DOHH2 (cell line): ENCODE data around the gene MTFMT.

Source experiments
- H3F3A ChIP-seq: fragments of 200-600 bp; sonication (generic), shearing (Covaris generic); 2 replicates; pipeline ENCODE4 v1.6.0; 2016; ENCODE audit warnings: antibody characterized with exemption, mild to moderate bottlenecking; ENCODE audit not compliant: control insufficient read depth, insufficient read depth
- H3K27ac ChIP-seq: fragments of 200-600 bp; sonication (generic); 2 replicates; pipeline ENCODE4 v1.5.1; 2014; ENCODE audit warnings: low read depth, mild to moderate bottlenecking, low read length, moderate library complexity
- H3K27me3 ChIP-seq: fragments of 200-600 bp; sonication (generic); 2 replicates; pipeline ENCODE4 v1.6.1; 2014; ENCODE audit warnings: mild to moderate bottlenecking, low read length, mixed read lengths; ENCODE audit not compliant: control insufficient read depth
- H3K36me3 ChIP-seq: fragments of 200-600 bp; sonication (generic); 2 replicates; pipeline ENCODE4 v1.6.1; 2014; ENCODE audit warnings: mild to moderate bottlenecking, low read length, moderate library complexity, mixed read lengths; ENCODE audit not compliant: control insufficient read depth
- H3K4me1 ChIP-seq: fragments of 200-600 bp; sonication (generic); 2 replicates; pipeline ENCODE4 v1.6.1; 2014; ENCODE audit warnings: mild to moderate bottlenecking, low read length, mixed read lengths; ENCODE audit not compliant: control insufficient read depth
- H3K4me2 ChIP-seq: fragments of 200-600 bp; sonication (generic); 2 replicates; pipeline ENCODE4 v1.6.0; 2014; ENCODE audit warnings: mild to moderate bottlenecking, low read length, moderate library complexity
- H3K4me3 ChIP-seq: fragments of 200-600 bp; sonication (generic); 2 replicates; pipeline ENCODE4 v1.5.1; 2014; ENCODE audit warnings: mild to moderate bottlenecking, low read length, mixed read lengths
- H3K79me2 ChIP-seq: fragments of 200-600 bp; sonication (generic); 2 replicates; pipeline ENCODE4 v1.6.1; 2014; ENCODE audit warnings: mild to moderate bottlenecking, low read length, mixed read lengths; ENCODE audit not compliant: control insufficient read depth
- H3K9me2 ChIP-seq: fragments of 200-600 bp; sonication (generic); replicated peaks from 2 replicates; pipeline ENCODE4 v1.6.1; 2014; ENCODE audit warnings: mild to moderate bottlenecking, low read length, mixed read lengths; ENCODE audit not compliant: control insufficient read depth
- H3K9me3 ChIP-seq: fragments of 200-600 bp; sonication (generic); 2 replicates; pipeline ENCODE4 v1.6.1; 2014; ENCODE audit warnings: antibody characterized with exemption, low read length, mixed read lengths; ENCODE audit not compliant: control insufficient read depth, insufficient read depth
- H4K20me1 ChIP-seq: fragments of 200-600 bp; sonication (generic); 2 replicates; pipeline ENCODE4 v1.6.0; 2014; ENCODE audit warnings: low read depth, mild to moderate bottlenecking, antibody characterized with exemption, low read length, moderate library complexity; ENCODE audit not compliant: control insufficient read depth, insufficient read depth
- CTCF ChIP-seq: fragments of 200-600 bp; sonication (generic); IDR thresholded peaks from one replicate; pipeline ENCODE4 v1.5.1; 2014; ENCODE audit warnings: antibody characterized with exemption, mild to moderate bottlenecking, low read depth, low read length; ENCODE audit not compliant: poor library complexity, severe bottlenecking
- EZH2phosphoT487 ChIP-seq: fragments of 200-600 bp; sonication (generic); IDR thresholded peaks from 2 replicates; pipeline ENCODE4 v1.6.1; 2017; ENCODE audit warnings: borderline replicate concordance, mild to moderate bottlenecking, antibody characterized with exemption, low read length, moderate library complexity, mixed read lengths

Gene MTFMT

GRCh38 chr15:64969401-64969800 lies 60.0 kb downstream of the MTFMT start:
- no peak overlapping the region for H3K27ac ChIP-seq
- H3K4me3 ChIP-seq, result no peak overlapping the region
- no peak for TF ChIP-seq EZH2phosphoT487
- TF ChIP-seq CTCF, result no peak
- no peaks in the 10 kb centered on the region for H3F3A ChIP-seq
- no peaks in the 10 kb centered on the region for H3K9me3 ChIP-seq
- no peaks in the 10 kb centered on the region for H4K20me1 ChIP-seq
- H3K9me2 ChIP-seq, result no peaks in the 10 kb centered on the region
- H3K27me3 ChIP-seq, result no peaks in the 10 kb centered on the region
- H3K4me1 ChIP-seq, result no peaks in the 10 kb centered on the region
- no peak overlapping the region for H3K4me2 ChIP-seq
- H3K79me2 ChIP-seq, result no peaks in the 10 kb centered on the region
- peaks cover 49% of the 10 kb centered on the region for H3K36me3 ChIP-seq

- TF ChIP-seq EZH2phosphoT487 (no peak), CTCF (no peak)
- Histone ChIP-seq H3K36me3 (peaks cover 45% of the 10 kb centered on the region), H3K79me2 (no peaks in the 10 kb centered on the region)
Measured at GRCh38 chr15:64961013-64961412, 68.4 kb downstream of the MTFMT start.

GRCh38 chr15:64960153-64960552 lies 69.3 kb downstream of the MTFMT start:
- no peaks in the 10 kb centered on the region for H3K9me3 ChIP-seq
- peaks cover 48% of the 10 kb centered on the region for H3K36me3 ChIP-seq
- no peaks in the 10 kb centered on the region for H3K27me3 ChIP-seq
- no peaks in the 10 kb centered on the region for H3K4me1 ChIP-seq
- H3K79me2 ChIP-seq, result no peaks in the 10 kb centered on the region
- no peak overlapping the region for H3K27ac ChIP-seq
- H4K20me1 ChIP-seq, result no peaks in the 10 kb centered on the region
- no peaks in the 10 kb centered on the region for H3F3A ChIP-seq
- no peak overlapping the region for H3K4me2 ChIP-seq
- H3K4me3 ChIP-seq, result no peak overlapping the region
- H3K9me2 ChIP-seq, result no peaks in the 10 kb centered on the region
- TF ChIP-seq CTCF, result no peak
- TF ChIP-seq EZH2phosphoT487, result no peak

More at GRCh38 chr15:64961013-64961412, 68.4 kb downstream of the MTFMT start:
- no peaks in the 10 kb centered on the region for H3F3A ChIP-seq
- no peaks in the 10 kb centered on the region for H3K4me1 ChIP-seq
- no peaks in the 10 kb centered on the region for H3K9me3 ChIP-seq
- no peaks in the 10 kb centered on the region for H3K9me2 ChIP-seq
- no peaks in the 10 kb centered on the region for H4K20me1 ChIP-seq
- H3K4me3 ChIP-seq, result no peak overlapping the region
- no peak overlapping the region for H3K4me2 ChIP-seq
- no peak overlapping the region for H3K27ac ChIP-seq
- H3K27me3 ChIP-seq, result no peaks in the 10 kb centered on the region

GRCh38 chr15:64959128-64959527 lies 70.3 kb downstream of the MTFMT start:
- TF ChIP-seq CTCF (no peak), EZH2phosphoT487 (no peak)
- Histone ChIP-seq H3K4me1 (no peaks in the 10 kb centered on the region), H3K4me3 (no peak overlapping the region), H3F3A (no peaks in the 10 kb centered on the region), H3K9me2 (no peaks in the 10 kb centered on the region), H3K27me3 (no peaks in the 10 kb centered on the region), H3K36me3 (peaks cover 42% of the 10 kb centered on the region), H3K9me3 (no peaks in the 10 kb centered on the region), H3K27ac (no peak overlapping the region), H3K79me2 (no peaks in the 10 kb centered on the region), H3K4me2 (no peak overlapping the region), H4K20me1 (no peaks in the 10 kb centered on the region)
